Neural cell (in vitro differentiated cells): ENCODE data around the gene OSGEP. TPM values are rescaled to one million over a fixed set of nuclear protein-coding genes. Genes with fewer than 3 reads are reported as not detected.

ENCODE experiments used
- H2AFZ ChIP-seq: fragments of 200-600, 300-800 bp; sonication (generic), shearing (Covaris generic); 2 replicates; pipeline ENCODE4 v1.6.0; 2014; ENCODE audit warnings: low read depth, mild to moderate bottlenecking, antibody characterized with exemption, low read length, moderate library complexity
- H3F3A ChIP-seq: fragments of 200-600 bp; shearing (Covaris generic); 2 replicates; pipeline ENCODE4 v1.6.1; 2016; ENCODE audit warnings: mild to moderate bottlenecking, moderate library complexity, mixed read lengths, antibody characterized with exemption, low read length; ENCODE audit not compliant: insufficient read depth, poor library complexity, severe bottlenecking
- H3K27ac ChIP-seq: fragments of 200-600, 300-800 bp; sonication (generic), shearing (Covaris generic); 2 replicates; pipeline ENCODE4 v1.5.1; 2014; ENCODE audit warnings: mild to moderate bottlenecking, low read length, moderate library complexity
- H3K27me3 ChIP-seq: fragments of 300-800, 200-600 bp; sonication (generic), shearing (Covaris generic); 2 replicates; pipeline ENCODE4 v1.6.0; 2014; ENCODE audit warnings: mild to moderate bottlenecking, low read depth, low read length, moderate library complexity; ENCODE audit not compliant: insufficient read depth
- H3K36me3 ChIP-seq: fragments of 300-800, 200-600 bp; sonication (generic), shearing (Covaris generic); 2 replicates; pipeline ENCODE4 v1.5.1; 2014; ENCODE audit warnings: mild to moderate bottlenecking, antibody characterized with exemption, low read length, moderate library complexity; ENCODE audit not compliant: insufficient read depth
- H3K4me2 ChIP-seq: fragments of 300-800, 200-600 bp; sonication (generic), shearing (Covaris generic); 2 replicates; pipeline ENCODE4 v1.6.0; 2014; ENCODE audit warnings: mild to moderate bottlenecking, low read length
- H3K4me3 ChIP-seq: fragments of 300-800, 200-600 bp; sonication (generic), shearing (Covaris generic); 2 replicates; pipeline ENCODE4 v1.5.1; 2014; ENCODE audit warnings: mild to moderate bottlenecking, low read length, moderate library complexity
- H3K79me2 ChIP-seq: fragments of 200-600 bp; shearing (Covaris generic); replicated peaks from 2 replicates; pipeline ENCODE4 v1.6.0; 2014; ENCODE audit warnings: mild to moderate bottlenecking, low read length, moderate library complexity; ENCODE audit not compliant: insufficient read depth
- H3K9ac ChIP-seq: fragments of 300-800, 200-600 bp; sonication (generic), shearing (Covaris generic); 2 replicates; pipeline ENCODE4 v1.6.1; 2016; ENCODE audit warnings: mild to moderate bottlenecking, low read length, mixed read lengths
- H3K9me2 ChIP-seq: fragments of 200-600 bp; shearing (Covaris generic); 2 replicates; pipeline ENCODE4 v1.6.1; 2016; ENCODE audit warnings: mild to moderate bottlenecking, low read length, mixed read lengths; ENCODE audit not compliant: insufficient read depth
- H3K9me3 ChIP-seq: fragments of 200-600, 300-800 bp; sonication (generic), shearing (Covaris generic); 2 replicates; pipeline ENCODE4 v1.6.1; 2016; ENCODE audit warnings: mild to moderate bottlenecking, mixed run types, low read length, moderate library complexity, mixed read lengths
- H4K20me1 ChIP-seq: fragments of 200-600 bp; shearing (Covaris generic); 2 replicates; pipeline ENCODE4 v1.6.1; 2016; ENCODE audit warnings: mild to moderate bottlenecking, mixed run types; ENCODE audit not compliant: insufficient read depth
- EP300 ChIP-seq: fragments of 450-650 bp; conservative IDR thresholded peaks from 2 replicates; pipeline ENCODE4 v1.6.1; 2014; ENCODE audit warnings: antibody characterized with exemption, mild to moderate bottlenecking, moderate library complexity; ENCODE audit not compliant: poor library complexity, severe bottlenecking
- EZH2 ChIP-seq: fragments of 200-600, 300-800 bp; shearing (Covaris generic), sonication (generic); IDR thresholded peaks from 2 replicates; pipeline ENCODE4 v1.6.1; 2014; ENCODE audit warnings: antibody characterized with exemption, low read length, borderline replicate concordance, mild to moderate bottlenecking; ENCODE audit not compliant: insufficient read depth, poor library complexity, severe bottlenecking
- MXI1 ChIP-seq: fragments of 450-650 bp; conservative IDR thresholded peaks from 2 replicates; pipeline ENCODE4 v1.6.1; 2014; ENCODE audit warnings: antibody characterized with exemption, mild to moderate bottlenecking; ENCODE audit not compliant: poor library complexity, severe bottlenecking
- POLR2AphosphoS5 ChIP-seq: IDR thresholded peaks from 2 replicates; pipeline ENCODE4 v1.6.1; 2012
- RAD21 ChIP-seq: fragments of 450-650 bp; conservative IDR thresholded peaks from 2 replicates; pipeline ENCODE4 v1.6.1; 2014; ENCODE audit warnings: antibody characterized with exemption, mild to moderate bottlenecking, moderate library complexity
- SMC3 ChIP-seq: fragments of 450-650 bp; conservative IDR thresholded peaks from 2 replicates; pipeline ENCODE4 v1.6.1; 2014; ENCODE audit warnings: antibody characterized with exemption, mild to moderate bottlenecking, moderate library complexity; ENCODE audit not compliant: poor library complexity
- TAF1 ChIP-seq: IDR thresholded peaks from 2 replicates; pipeline ENCODE4 v1.6.1; 2012; ENCODE audit warnings: low read depth
- polyA plus RNA-seq: library from polyadenylated mRNA; depleted of rRNA; stranded (reverse); fragments of >200 nt; gene quantifications from 2 replicates; pipeline ENCODE4 v1.2.3, GENCODE V29; 2014
- TF ChIP-seq, protein P1 (sequence below): IDR thresholded peaks from 2 replicates; pipeline ENCODE4 v1.6.1; 2012; ENCODE audit warnings: borderline replicate concordance
- TF ChIP-seq, protein P2 (sequence below): fragments of 450-650 bp; IDR thresholded peaks from 2 replicates; pipeline ENCODE4 v1.5.1; 2014; ENCODE audit warnings: antibody characterized with exemption, mild to moderate bottlenecking, moderate library complexity; ENCODE audit not compliant: poor library complexity, severe bottlenecking

Gene OSGEP
- polyA plus RNA-seq, 1 donor from 2014 or later, result 264 TPM

DNA sequence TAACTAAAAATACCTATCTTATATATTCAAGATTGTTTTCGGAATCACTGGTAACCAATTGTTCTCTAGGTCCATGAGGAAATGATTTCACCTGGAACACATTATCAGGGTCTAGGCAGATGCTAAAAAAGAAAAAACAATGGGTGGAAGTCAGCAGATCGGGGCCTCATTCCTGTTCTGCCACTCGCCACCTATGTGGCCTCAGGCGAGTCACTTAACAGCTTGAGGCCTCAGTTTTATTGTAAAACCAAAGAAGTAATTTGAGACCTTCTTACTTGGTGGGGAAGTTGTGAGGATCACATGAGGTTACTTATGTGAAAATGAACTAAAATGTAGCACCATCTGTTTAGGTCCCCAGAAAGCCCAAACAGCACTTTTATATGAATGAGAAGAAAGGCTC is 44.5 kb upstream of the OSGEP start:
- Histone ChIP-seq H3K27ac (no peak overlapping the region), H3F3A (no peaks in the 10 kb centered on the region), H3K9me3 (no peaks in the 10 kb centered on the region), H3K4me2 (no peak overlapping the region), H3K27me3 (no peaks in the 10 kb centered on the region), H2AFZ (no peak overlapping the region), H4K20me1 (no peaks in the 10 kb centered on the region), H3K79me2 (no peaks in the 10 kb centered on the region), H3K9ac (no peak overlapping the region), H3K9me2 (no peaks in the 10 kb centered on the region), H3K4me3 (no peak overlapping the region), H3K36me3 (no peaks in the 10 kb centered on the region)
- TF ChIP-seq RAD21 (no peak), TAF1 (no peak), SMC3 (no peak), EP300 (no peak)
- TF ChIP-seq, protein P1, sequence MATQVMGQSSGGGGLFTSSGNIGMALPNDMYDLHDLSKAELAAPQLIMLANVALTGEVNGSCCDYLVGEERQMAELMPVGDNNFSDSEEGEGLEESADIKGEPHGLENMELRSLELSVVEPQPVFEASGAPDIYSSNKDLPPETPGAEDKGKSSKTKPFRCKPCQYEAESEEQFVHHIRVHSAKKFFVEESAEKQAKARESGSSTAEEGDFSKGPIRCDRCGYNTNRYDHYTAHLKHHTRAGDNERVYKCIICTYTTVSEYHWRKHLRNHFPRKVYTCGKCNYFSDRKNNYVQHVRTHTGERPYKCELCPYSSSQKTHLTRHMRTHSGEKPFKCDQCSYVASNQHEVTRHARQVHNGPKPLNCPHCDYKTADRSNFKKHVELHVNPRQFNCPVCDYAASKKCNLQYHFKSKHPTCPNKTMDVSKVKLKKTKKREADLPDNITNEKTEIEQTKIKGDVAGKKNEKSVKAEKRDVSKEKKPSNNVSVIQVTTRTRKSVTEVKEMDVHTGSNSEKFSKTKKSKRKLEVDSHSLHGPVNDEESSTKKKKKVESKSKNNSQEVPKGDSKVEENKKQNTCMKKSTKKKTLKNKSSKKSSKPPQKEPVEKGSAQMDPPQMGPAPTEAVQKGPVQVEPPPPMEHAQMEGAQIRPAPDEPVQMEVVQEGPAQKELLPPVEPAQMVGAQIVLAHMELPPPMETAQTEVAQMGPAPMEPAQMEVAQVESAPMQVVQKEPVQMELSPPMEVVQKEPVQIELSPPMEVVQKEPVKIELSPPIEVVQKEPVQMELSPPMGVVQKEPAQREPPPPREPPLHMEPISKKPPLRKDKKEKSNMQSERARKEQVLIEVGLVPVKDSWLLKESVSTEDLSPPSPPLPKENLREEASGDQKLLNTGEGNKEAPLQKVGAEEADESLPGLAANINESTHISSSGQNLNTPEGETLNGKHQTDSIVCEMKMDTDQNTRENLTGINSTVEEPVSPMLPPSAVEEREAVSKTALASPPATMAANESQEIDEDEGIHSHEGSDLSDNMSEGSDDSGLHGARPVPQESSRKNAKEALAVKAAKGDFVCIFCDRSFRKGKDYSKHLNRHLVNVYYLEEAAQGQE, result no peak
- TF ChIP-seq, protein P2, sequence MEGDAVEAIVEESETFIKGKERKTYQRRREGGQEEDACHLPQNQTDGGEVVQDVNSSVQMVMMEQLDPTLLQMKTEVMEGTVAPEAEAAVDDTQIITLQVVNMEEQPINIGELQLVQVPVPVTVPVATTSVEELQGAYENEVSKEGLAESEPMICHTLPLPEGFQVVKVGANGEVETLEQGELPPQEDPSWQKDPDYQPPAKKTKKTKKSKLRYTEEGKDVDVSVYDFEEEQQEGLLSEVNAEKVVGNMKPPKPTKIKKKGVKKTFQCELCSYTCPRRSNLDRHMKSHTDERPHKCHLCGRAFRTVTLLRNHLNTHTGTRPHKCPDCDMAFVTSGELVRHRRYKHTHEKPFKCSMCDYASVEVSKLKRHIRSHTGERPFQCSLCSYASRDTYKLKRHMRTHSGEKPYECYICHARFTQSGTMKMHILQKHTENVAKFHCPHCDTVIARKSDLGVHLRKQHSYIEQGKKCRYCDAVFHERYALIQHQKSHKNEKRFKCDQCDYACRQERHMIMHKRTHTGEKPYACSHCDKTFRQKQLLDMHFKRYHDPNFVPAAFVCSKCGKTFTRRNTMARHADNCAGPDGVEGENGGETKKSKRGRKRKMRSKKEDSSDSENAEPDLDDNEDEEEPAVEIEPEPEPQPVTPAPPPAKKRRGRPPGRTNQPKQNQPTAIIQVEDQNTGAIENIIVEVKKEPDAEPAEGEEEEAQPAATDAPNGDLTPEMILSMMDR, result no peak

- Histone ChIP-seq H3K27ac (no peak overlapping the region), H3K79me2 (no peaks in the 10 kb centered on the region), H3K9ac (no peak overlapping the region), H3K4me2 (no peak overlapping the region), H3K9me2 (no peaks in the 10 kb centered on the region), H3K4me3 (no peak overlapping the region), H3K36me3 (no peaks in the 10 kb centered on the region), H4K20me1 (no peaks in the 10 kb centered on the region), H2AFZ (no peak overlapping the region), H3F3A (no peaks in the 10 kb centered on the region), H3K27me3 (no peaks in the 10 kb centered on the region), H3K9me3 (no peaks in the 10 kb centered on the region)
- TF ChIP-seq EZH2, result no peak
- no peak for TF ChIP-seq TAF1
- TF ChIP-seq, protein P2, result no peak
- TF ChIP-seq, protein P1, result no peak
- TF ChIP-seq EP300, result no peak
- TF ChIP-seq POLR2AphosphoS5, result no peak
- no peak for TF ChIP-seq SMC3
- TF ChIP-seq RAD21, result no peak
- no peak for TF ChIP-seq MXI1
Measured at GRCh38 chr14:20498622-20499021, 44.0 kb upstream of the OSGEP start.
